NCI-H128 (cell line): ENCODE measurements around the gene PIK3CG.
"Not testable (repeated sequence)": the region's sequence is repeated elsewhere in the genome, so short reads cannot be mapped to it uniquely, and the experiment has no call there.

Experiments used
- DNase-seq: peaks from one replicate; lab custom pipeline; 2025; ENCODE audit not compliant: unreplicated experiment; lab: John Stamatoyannopoulos, UW

Gene PIK3CG

GRCh38 chr7:106885652-106886051, 20.6 kb downstream of the PIK3CG start:
- DNase-seq: no peak

GRCh38 chr7:106887421-106887820, 22.3 kb downstream of the PIK3CG start:
- DNase-seq: no peak

- no peak for DNase-seq
These were observed 23.1 kb downstream of the PIK3CG start for GRCh38 chr7:106888204-106888603.

GRCh38 chr7:106890952-106891351, 25.9 kb downstream of the PIK3CG start:
- no peak for DNase-seq

- DNase-seq: no peak
These were observed 26.7 kb downstream of the PIK3CG start for GRCh38 chr7:106891548-106892410.

GRCh38 chr7:106893591-106893990, 28.5 kb downstream of the PIK3CG start:
- no peak for DNase-seq

- no peak for DNase-seq
These were observed 30.3 kb downstream of the PIK3CG start for GRCh38 chr7:106895246-106895864.

GRCh38 chr7:106896231-106896630, 31.1 kb downstream of the PIK3CG start:
- DNase-seq: no peak

- DNase-seq: not testable (repeated sequence)
These were observed 32.5 kb downstream of the PIK3CG start for GRCh38 chr7:106897553-106897952.

GRCh38 chr7:106898967-106899366, 33.9 kb downstream of the PIK3CG start:
- not testable (repeated sequence) for DNase-seq

GRCh38 chr7:106901828-106902441, 36.9 kb downstream of the PIK3CG start:
- DNase-seq: no peak

- no peak for DNase-seq
These were observed 40.7 kb downstream of the PIK3CG start for GRCh38 chr7:106905734-106906133.

- no peak for DNase-seq
These were observed 46.9 kb downstream of the PIK3CG start for GRCh38 chr7:106911959-106912358.

- no peak for DNase-seq
These were observed 49.0 kb downstream of the PIK3CG start for GRCh38 chr7:106914018-106914607.

GRCh38 chr7:106915407-106915806, 50.3 kb downstream of the PIK3CG start:
- no peak for DNase-seq

- DNase-seq: no peak
These were observed 50.8 kb downstream of the PIK3CG start for GRCh38 chr7:106915873-106916272.

GRCh38 chr7:106916679-106917078, 51.6 kb downstream of the PIK3CG start:
- DNase-seq: no peak

GRCh38 chr7:106918991-106919390, 53.9 kb downstream of the PIK3CG start:
- DNase-seq: no peak

GRCh38 chr7:106924468-106924867, 59.4 kb downstream of the PIK3CG start:
- DNase-seq: not testable (repeated sequence)

GRCh38 chr7:106926892-106927291, 61.8 kb downstream of the PIK3CG start:
- DNase-seq: no peak

GRCh38 chr7:106927536-106927935, 62.5 kb downstream of the PIK3CG start:
- no peak for DNase-seq

GRCh38 chr7:106929616-106930015, 64.5 kb downstream of the PIK3CG start:
- DNase-seq: not testable (repeated sequence)
